ENCODE measurements around the gene ZNF331. TPM values are rescaled to one million over a fixed set of nuclear protein-coding genes. Genes with fewer than 3 reads are reported as not detected.

ZNF331 gene
- total RNA-seq, 2 experiments from 2014 or later: 17.3 to 20.6 TPM

- H3K36me3 Mint-ChIP-seq (ENCODE audit: low read depth): peaks cover 21% of the 10 kb centered on the region
- POLR2A ChIA-PET: interaction anchor here (0.6 kb wide), 1 partner anchor 41 kb away, joined by 3 read pairs; no protein-coding TSS in a partner anchor
- no peak overlapping the region for H3K27ac Mint-ChIP-seq
- H3K4me1 Mint-ChIP-seq (ENCODE audit: low read depth): no peaks in the 10 kb centered on the region
- ATAC-seq (no peak), DNase-seq (no peak)
- peaks cover 33% of the 10 kb centered on the region for H3K9me3 Mint-ChIP-seq (ENCODE audit: insufficient read depth)
- CTCF ChIA-PET: no interaction called here
- H3K4me3 Mint-ChIP-seq: no peak overlapping the region
- H3K27me3 Mint-ChIP-seq (ENCODE audit: low read depth): no peaks in the 10 kb centered on the region
Measured at GRCh38 chr19:53583181-53583580, 45.2 kb downstream of the ZNF331 start.

- DNase-seq (no peak), ATAC-seq (no peak)
- H3K27ac Mint-ChIP-seq: no peak overlapping the region
- no peaks in the 10 kb centered on the region for H3K4me1 Mint-ChIP-seq (ENCODE audit: low read depth)
- H3K27me3 Mint-ChIP-seq (ENCODE audit: low read depth): no peaks in the 10 kb centered on the region
- peaks cover 3% of the 10 kb centered on the region for H3K36me3 Mint-ChIP-seq (ENCODE audit: low read depth)
- ChIA-PET CTCF (no interaction called here), POLR2A (no interaction called here)
- H3K4me3 Mint-ChIP-seq: no peak overlapping the region
- peaks cover 23% of the 10 kb centered on the region for H3K9me3 Mint-ChIP-seq (ENCODE audit: insufficient read depth)
Measured at GRCh38 chr19:53586277-53586691, 48.3 kb downstream of the ZNF331 start.

- POLR2A ChIA-PET: no interaction called here
Measured at GRCh38 chr19:53594811-53595509, 57.0 kb downstream of the ZNF331 start.

GRCh38 chr19:53595510-53595867 is 57.5 kb downstream of the ZNF331 start:
- Mint-ChIP-seq H3K27ac (no peak overlapping the region), H3K27me3 (ENCODE audit: low read depth) (no peaks in the 10 kb centered on the region), H3K4me1 (ENCODE audit: low read depth) (no peaks in the 10 kb centered on the region), H3K4me3 (no peak overlapping the region), H3K9me3 (ENCODE audit: insufficient read depth) (no peaks in the 10 kb centered on the region), H3K36me3 (ENCODE audit: low read depth) (no peaks in the 10 kb centered on the region)
- DNase-seq (no peak), ATAC-seq (no peak)
- ChIA-PET CTCF (no interaction called here), POLR2A (no interaction called here)

More at GRCh38 chr19:53594811-53595509, 57.0 kb downstream of the ZNF331 start:
- no peaks in the 10 kb centered on the region for H3K4me1 Mint-ChIP-seq (ENCODE audit: low read depth)
- no peaks in the 10 kb centered on the region for H3K36me3 Mint-ChIP-seq (ENCODE audit: low read depth)
- DNase-seq (no peak), ATAC-seq (no peak)
- no peak overlapping the region for H3K27ac Mint-ChIP-seq
- CTCF ChIA-PET: no interaction called here
- peaks cover 1% of the 10 kb centered on the region for H3K9me3 Mint-ChIP-seq (ENCODE audit: insufficient read depth)
- H3K4me3 Mint-ChIP-seq: no peak overlapping the region
- H3K27me3 Mint-ChIP-seq (ENCODE audit: low read depth): no peaks in the 10 kb centered on the region

- ChIA-PET POLR2A (no interaction called here), CTCF (no interaction called here)
- Mint-ChIP-seq H3K9me3 (ENCODE audit: insufficient read depth) (no peaks in the 10 kb centered on the region), H3K4me1 (ENCODE audit: low read depth) (no peaks in the 10 kb centered on the region), H3K4me3 (no peak overlapping the region), H3K36me3 (ENCODE audit: low read depth) (no peaks in the 10 kb centered on the region), H3K27ac (no peak overlapping the region), H3K27me3 (ENCODE audit: low read depth) (no peaks in the 10 kb centered on the region)
- no peak for DNase-seq
- no peak for ATAC-seq
Measured at GRCh38 chr19:53596056-53596455, 58.1 kb downstream of the ZNF331 start.

GRCh38 chr19:53597023-53597422 is 59.1 kb downstream of the ZNF331 start:
- no peak for ATAC-seq
- ChIA-PET CTCF (no interaction called here), POLR2A (no interaction called here)

GRCh38 chr19:53598361-53598760 is 60.4 kb downstream of the ZNF331 start:
- Mint-ChIP-seq H3K9me3 (ENCODE audit: insufficient read depth) (peaks cover 4% of the 10 kb centered on the region), H3K27me3 (ENCODE audit: low read depth) (no peaks in the 10 kb centered on the region), H3K4me3 (no peak overlapping the region), H3K36me3 (ENCODE audit: low read depth) (no peaks in the 10 kb centered on the region), H3K4me1 (ENCODE audit: low read depth) (no peaks in the 10 kb centered on the region), H3K27ac (no peak overlapping the region)
- ATAC-seq (no peak), DNase-seq (no peak)
- ChIA-PET CTCF (no interaction called here), POLR2A (no interaction called here)

More at GRCh38 chr19:53597023-53597422, 59.1 kb downstream of the ZNF331 start:
- H3K4me3 Mint-ChIP-seq: no peak overlapping the region
- no peaks in the 10 kb centered on the region for H3K27me3 Mint-ChIP-seq (ENCODE audit: low read depth)
- no peaks in the 10 kb centered on the region for H3K36me3 Mint-ChIP-seq (ENCODE audit: low read depth)
- no peak for DNase-seq
- H3K9me3 Mint-ChIP-seq (ENCODE audit: insufficient read depth): no peaks in the 10 kb centered on the region
- no peaks in the 10 kb centered on the region for H3K4me1 Mint-ChIP-seq (ENCODE audit: low read depth)
- no peak overlapping the region for H3K27ac Mint-ChIP-seq

GRCh38 chr19:53600217-53600616 is 62.3 kb downstream of the ZNF331 start:
- DNase-seq (no peak), ATAC-seq (no peak)
- ChIA-PET CTCF (interaction anchor here (0.9 kb wide), 1 partner anchor 175 kb away, joined by 3 read pairs; no protein-coding TSS in a partner anchor), POLR2A (no interaction called here)
- no peak overlapping the region for H3K27ac Mint-ChIP-seq
- H3K27me3 Mint-ChIP-seq (ENCODE audit: low read depth): no peaks in the 10 kb centered on the region
- no peaks in the 10 kb centered on the region for H3K36me3 Mint-ChIP-seq (ENCODE audit: low read depth)
- H3K9me3 Mint-ChIP-seq (ENCODE audit: insufficient read depth): peaks cover 7% of the 10 kb centered on the region
- no peaks in the 10 kb centered on the region for H3K4me1 Mint-ChIP-seq (ENCODE audit: low read depth)
- no peak overlapping the region for H3K4me3 Mint-ChIP-seq

GRCh38 chr19:53606031-53606430 is 68.1 kb downstream of the ZNF331 start:
- Mint-ChIP-seq H3K4me1 (ENCODE audit: low read depth) (no peaks in the 10 kb centered on the region), H3K27ac (no peak overlapping the region), H3K36me3 (ENCODE audit: low read depth) (no peaks in the 10 kb centered on the region), H3K27me3 (ENCODE audit: low read depth) (no peaks in the 10 kb centered on the region), H3K4me3 (no peak overlapping the region), H3K9me3 (ENCODE audit: insufficient read depth) (peaks cover 15% of the 10 kb centered on the region)
- DNase-seq (no peak), ATAC-seq (no peak)
- CTCF ChIA-PET: no interaction called here
- POLR2A ChIA-PET: no interaction called here

- POLR2A ChIA-PET: no interaction called here
Measured at GRCh38 chr19:53608381-53608780, 70.4 kb downstream of the ZNF331 start.

GRCh38 chr19:53612762-53613526 is 75.0 kb downstream of the ZNF331 start:
- ChIA-PET POLR2A (no interaction called here), CTCF (no interaction called here)
- Mint-ChIP-seq H3K4me3 (no peak overlapping the region), H3K27ac (no peak overlapping the region), H3K9me3 (ENCODE audit: insufficient read depth) (peaks cover 14% of the 10 kb centered on the region), H3K36me3 (ENCODE audit: low read depth) (no peaks in the 10 kb centered on the region), H3K4me1 (ENCODE audit: low read depth) (no peaks in the 10 kb centered on the region), H3K27me3 (ENCODE audit: low read depth) (no peaks in the 10 kb centered on the region)
- DNase-seq (no peak), ATAC-seq (no peak)

More at GRCh38 chr19:53608381-53608780, 70.4 kb downstream of the ZNF331 start:
- CTCF ChIA-PET: no interaction called here
- DNase-seq (no peak), ATAC-seq (no peak)
- Mint-ChIP-seq H3K36me3 (ENCODE audit: low read depth) (no peaks in the 10 kb centered on the region), H3K4me3 (no peak overlapping the region), H3K27me3 (ENCODE audit: low read depth) (no peaks in the 10 kb centered on the region), H3K4me1 (ENCODE audit: low read depth) (no peaks in the 10 kb centered on the region), H3K27ac (no peak overlapping the region), H3K9me3 (ENCODE audit: insufficient read depth) (peaks cover 16% of the 10 kb centered on the region)

GRCh38 chr19:53621885-53622740 is 84.2 kb downstream of the ZNF331 start:
- ChIA-PET POLR2A (no interaction called here), CTCF (no interaction called here)
- peaks cover 3% of the 10 kb centered on the region for H3K4me1 Mint-ChIP-seq (ENCODE audit: low read depth)
- no peak for DNase-seq
- H3K27me3 Mint-ChIP-seq (ENCODE audit: low read depth): no peaks in the 10 kb centered on the region
- H3K36me3 Mint-ChIP-seq (ENCODE audit: low read depth): no peaks in the 10 kb centered on the region
- no peak overlapping the region for H3K4me3 Mint-ChIP-seq
- no peaks in the 10 kb centered on the region for H3K9me3 Mint-ChIP-seq (ENCODE audit: insufficient read depth)
- ATAC-seq: no peak
- H3K27ac Mint-ChIP-seq: no peak overlapping the region

Data from activated CD8-positive, alpha-beta T cell treated with anti-CD3 and anti-CD28 coated beads, Interleukin-2, amount 10 ng/mL, durations not matched to agents 7 days and 5 days (primary cell).